GM21381 (cell line): Measurements from ENCODE around the gene ZNF695.

Experiments used
- ATAC-seq: cut with Tn5 transposase; IDR thresholded peaks from one replicate; pipeline ENCODE4 v1.9.1; 2021; ENCODE audit warnings: mild to moderate bottlenecking, moderate library complexity; ENCODE audit not compliant: unreplicated experiment

The ZNF695 gene

GRCh38 chr1:246959944-246960693, 47.7 kb downstream of the ZNF695 start:
- no peak for ATAC-seq

- ATAC-seq, result no peak
Observed at GRCh38 chr1:246954126-246954525, 53.7 kb downstream of the ZNF695 start.

- ATAC-seq, result no peak
Observed at GRCh38 chr1:246951413-246951812, 56.4 kb downstream of the ZNF695 start.

- no peak for ATAC-seq
Observed at GRCh38 chr1:246949956-246950355, 57.9 kb downstream of the ZNF695 start.

GRCh38 chr1:246947255-246947654, 60.6 kb downstream of the ZNF695 start:
- ATAC-seq, result no peak

- ATAC-seq, result no peak
Observed at GRCh38 chr1:246946366-246946765, 61.5 kb downstream of the ZNF695 start.
